NOMO-1 treated with DMSO at 0.1 percent for 48 hours (cell line): Measurements from ENCODE around the gene MYLK2.
"Not testable (repeated sequence)": the region's sequence is repeated elsewhere in the genome, so short reads cannot be mapped to it uniquely, and the experiment has no call there.

ENCODE experiments used
- DNase-seq: peaks from one replicate; lab custom pipeline; 2025; ENCODE audit not compliant: unreplicated experiment; lab: John Stamatoyannopoulos, UW

MYLK2 gene

GRCh38 chr20:31815408-31816188 is 3.6 kb upstream of the MYLK2 start:
- DNase-seq = no peak

DNA sequence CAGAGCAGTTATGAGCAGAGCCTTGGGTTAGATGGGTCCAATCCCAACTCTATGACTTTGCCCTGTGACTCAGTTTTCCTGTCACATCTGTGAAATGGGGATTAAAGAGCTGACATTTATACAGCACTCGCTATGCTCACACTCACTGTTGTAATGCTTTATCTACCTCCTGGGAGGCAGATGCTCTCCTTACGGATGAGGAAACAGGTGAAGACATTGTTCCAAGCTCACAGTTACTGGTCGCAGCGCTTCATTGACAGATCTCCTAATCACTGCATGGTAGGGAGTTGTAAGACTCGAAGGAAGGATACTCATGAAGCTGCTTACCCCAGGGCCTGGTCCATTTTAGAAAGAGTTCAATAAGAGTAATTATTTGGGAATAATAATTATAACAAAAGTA is 2.9 kb upstream of the MYLK2 start:
- no peak for DNase-seq

GRCh38 chr20:31817461-31817860 is 1.7 kb upstream of the MYLK2 start:
- no peak for DNase-seq

DNA sequence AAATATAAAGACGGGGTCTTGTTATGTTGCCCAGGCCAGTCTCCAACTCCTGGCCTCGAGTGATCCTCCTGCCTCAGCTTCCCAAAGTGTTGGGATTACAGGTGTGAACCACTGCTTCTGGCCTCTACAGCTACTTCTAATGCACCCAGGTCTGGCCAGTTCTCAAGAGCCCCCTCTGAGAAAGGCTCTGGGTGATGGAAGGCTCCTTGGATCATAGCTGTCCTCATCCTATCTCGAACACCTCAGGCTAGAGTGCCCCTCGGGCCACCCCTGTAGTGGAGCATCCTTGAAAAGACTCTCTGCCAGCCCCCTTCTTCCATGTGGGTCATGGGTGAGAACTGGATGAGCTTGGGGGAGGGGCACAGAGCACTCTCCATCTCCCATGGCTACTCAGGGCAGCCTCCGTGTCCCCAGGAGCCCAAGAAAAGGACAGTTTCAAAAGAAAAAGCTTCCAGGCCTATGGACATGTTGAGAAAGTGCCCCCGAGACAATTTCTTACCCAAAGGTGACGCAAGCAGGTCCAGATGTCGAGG is 714 bp upstream of the MYLK2 start:
- no peak for DNase-seq

- no peak for DNase-seq
Observed at GRCh38 chr20:31820228-31820627, 1.1 kb downstream of the MYLK2 start.

DNA sequence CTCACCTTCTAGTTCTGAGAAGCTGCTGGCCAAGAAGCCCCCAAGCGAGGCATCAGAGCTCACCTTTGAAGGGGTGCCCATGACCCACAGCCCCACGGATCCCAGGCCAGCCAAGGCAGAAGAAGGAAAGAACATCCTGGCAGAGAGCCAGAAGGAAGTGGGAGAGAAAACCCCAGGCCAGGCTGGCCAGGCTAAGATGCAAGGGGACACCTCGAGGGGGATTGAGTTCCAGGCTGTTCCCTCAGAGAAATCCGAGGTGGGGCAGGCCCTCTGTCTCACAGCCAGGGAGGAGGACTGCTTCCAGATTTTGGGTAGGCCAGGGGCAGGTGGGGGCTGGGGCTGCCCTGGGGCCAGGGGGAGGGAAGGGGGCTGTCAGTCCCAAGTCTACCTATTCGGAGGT is 2.3 kb downstream of the MYLK2 start:
- no peak for DNase-seq

GRCh38 chr20:31822421-31823330 is 3.5 kb downstream of the MYLK2 start:
- DNase-seq = peak; percentile 50

GRCh38 chr20:31823360-31824124 is 4.4 kb downstream of the MYLK2 start:
- DNase-seq = no peak

DNA sequence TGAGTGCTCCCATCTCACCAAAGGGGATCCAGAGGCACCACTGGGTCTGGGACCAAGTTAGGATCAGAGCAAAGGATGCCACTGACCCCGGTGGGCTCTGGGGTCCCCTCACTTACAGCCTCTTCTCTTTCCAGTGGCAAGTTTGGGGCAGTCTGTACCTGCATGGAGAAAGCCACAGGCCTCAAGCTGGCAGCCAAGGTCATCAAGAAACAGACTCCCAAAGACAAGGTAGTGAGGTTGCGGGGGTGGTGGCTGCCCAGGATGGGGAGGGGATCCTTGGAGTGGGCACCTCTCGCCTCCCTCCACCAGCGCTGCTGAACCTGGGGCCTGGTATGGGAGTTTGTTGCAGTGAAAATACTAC is 4.9 kb downstream of the MYLK2 start:
- no peak for DNase-seq

- DNase-seq = no peak
Observed at GRCh38 chr20:31824554-31825313, 5.6 kb downstream of the MYLK2 start.

DNA sequence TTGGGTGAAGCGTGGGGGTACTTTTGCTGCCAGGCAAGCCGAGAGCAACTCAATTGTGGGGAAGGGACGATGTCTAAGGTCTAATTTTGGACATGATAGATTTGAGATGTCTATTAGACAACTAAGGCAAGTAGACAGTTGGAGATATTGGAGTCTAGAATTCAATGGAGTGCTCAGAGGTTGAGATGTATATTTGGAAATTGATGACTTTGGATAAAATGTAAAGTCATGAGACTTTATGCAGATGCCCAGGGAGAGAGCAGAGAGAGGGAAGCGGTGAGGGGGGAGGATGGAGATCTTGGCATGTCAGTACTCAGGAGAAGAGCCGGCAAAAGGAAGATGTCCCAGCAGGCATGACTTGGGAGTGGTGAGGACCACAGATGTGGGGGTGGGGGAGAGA is 6.9 kb downstream of the MYLK2 start:
- no peak for DNase-seq

- no peak for DNase-seq
Observed at GRCh38 chr20:31827059-31827458, 7.9 kb downstream of the MYLK2 start.

DNA sequence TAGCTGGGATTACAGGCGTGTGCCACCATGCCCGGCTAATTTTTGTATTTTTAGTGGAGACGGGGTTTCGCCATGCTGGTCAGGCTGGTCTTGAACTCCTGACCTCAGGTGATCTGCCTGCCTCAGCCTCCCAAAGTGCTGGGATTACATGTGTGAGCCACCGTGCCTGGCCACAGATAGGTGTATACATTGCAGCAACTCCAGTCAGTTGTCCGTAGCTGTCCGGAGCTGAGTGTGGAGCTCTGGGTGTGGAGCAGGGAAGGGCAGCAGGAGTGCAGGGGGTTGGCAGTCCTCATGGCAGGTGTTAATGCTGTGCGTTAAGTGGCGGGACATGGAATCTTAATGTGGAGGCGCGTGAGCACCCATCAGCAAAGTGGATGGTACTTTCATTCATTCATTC is 8.9 kb downstream of the MYLK2 start:
- DNase-seq = not testable (repeated sequence)

GRCh38 chr20:31829731-31830130 is 10.6 kb downstream of the MYLK2 start:
- no peak for DNase-seq

GRCh38 chr20:31830406-31830981 is 11.3 kb downstream of the MYLK2 start:
- no peak for DNase-seq

- no peak for DNase-seq
Observed at GRCh38 chr20:31831211-31831610, 12.1 kb downstream of the MYLK2 start.

GRCh38 chr20:31831771-31832306 is 12.7 kb downstream of the MYLK2 start:
- no peak for DNase-seq

- peak; percentile 16 for DNase-seq
Observed at GRCh38 chr20:31833130-31833930, 14.2 kb downstream of the MYLK2 start.

- no peak for DNase-seq
Observed at GRCh38 chr20:31833931-31834521, 14.9 kb downstream of the MYLK2 start.
